WTC11 (cell line): ENCODE results near the gene LRRFIP2. TPM values are rescaled to one million over a fixed set of nuclear protein-coding genes. Genes with fewer than 3 reads are reported as not detected.

Experiments used
- ATAC-seq: fragments of 200-7000 bp; cut with Tn5 transposase; 2 replicates; pipeline ENCODE4 v1.10.0; 2021; ENCODE audit warnings: mild to moderate bottlenecking, moderate library complexity
- CTCF ChIA-PET: fragments of 300-600 bp; sonication (Branson Sonifier 250); formaldehyde crosslinking; loops from one replicate; lab custom pipeline; 2021; ENCODE audit warnings: antibody characterized with exemption; lab: Charles Lee
- POLR2A ChIA-PET: fragments of 350-600 bp; sonication (Branson Sonifier 250); formaldehyde crosslinking; loops from one replicate; lab custom pipeline; 2021; ENCODE audit warnings: antibody characterized with exemption; lab: Charles Lee
- DNase-seq: peaks from one replicate; pipeline ENCODE4 v3.0.0; 2021; ENCODE audit warnings: low spot score
- H3K27ac Mint-ChIP-seq: 2 replicates; pipeline ENCODE4 v1.8.0; 2021; ENCODE audit warnings: mixed read lengths
- H3K27me3 Mint-ChIP-seq: 2 replicates; pipeline ENCODE4 v1.8.0; 2021; ENCODE audit warnings: low read depth, mild to moderate bottlenecking, moderate library complexity, mixed read lengths
- H3K36me3 Mint-ChIP-seq: 2 replicates; pipeline ENCODE4 v1.8.0; 2021; ENCODE audit warnings: mixed read lengths
- H3K4me1 Mint-ChIP-seq: 2 replicates; pipeline ENCODE4 v1.8.0; 2022; ENCODE audit warnings: mixed read lengths
- H3K4me3 Mint-ChIP-seq: 2 replicates; pipeline ENCODE4 v1.8.0; 2021; ENCODE audit warnings: mild to moderate bottlenecking, moderate library complexity, mixed read lengths
- H3K9me3 Mint-ChIP-seq: 2 replicates; pipeline ENCODE4 v1.8.0; 2021; ENCODE audit warnings: mixed read lengths
- ATF3 ChIP-seq: sonication (generic); formaldehyde crosslinking; conservative IDR thresholded peaks from 2 replicates; pipeline ENCODE4 v1.8.1; 2022; ENCODE audit warnings: mild to moderate bottlenecking, missing genetic modification reagents
- CREB1 ChIP-seq: sonication (generic); formaldehyde crosslinking; IDR thresholded peaks from 2 replicates; pipeline ENCODE4 v1.8.0; 2023; ENCODE audit warnings: mild to moderate bottlenecking, missing genetic modification reagents
- CREM ChIP-seq: sonication (generic); formaldehyde crosslinking; IDR thresholded peaks from 2 replicates; pipeline ENCODE4 v1.8.1; 2022; ENCODE audit warnings: mild to moderate bottlenecking, missing genetic modification reagents, moderate library complexity
- ESRRA ChIP-seq: sonication (generic); formaldehyde crosslinking; IDR thresholded peaks from 2 replicates; pipeline ENCODE4 v1.8.1; 2022; ENCODE audit warnings: mild to moderate bottlenecking, missing genetic modification reagents, borderline replicate concordance
- ETV6 ChIP-seq: sonication (generic); formaldehyde crosslinking; IDR thresholded peaks from 2 replicates; pipeline ENCODE4 v1.8.1; 2022; ENCODE audit warnings: mild to moderate bottlenecking, missing genetic modification reagents
- HMGA2 ChIP-seq: fragments of 250-450 bp; sonication (Bioruptor Pico); IDR thresholded peaks from 2 replicates; pipeline ENCODE4 v1.4.0; 2021; ENCODE audit warnings: mild to moderate bottlenecking, moderate library complexity
- IRF1 ChIP-seq: sonication (generic); formaldehyde crosslinking; IDR thresholded peaks from 2 replicates; pipeline ENCODE4 v1.8.0; 2023; ENCODE audit warnings: missing genetic modification reagents
- NFYB ChIP-seq: sonication (generic); formaldehyde crosslinking; conservative IDR thresholded peaks from 2 replicates; pipeline ENCODE4 v1.8.0; 2022; ENCODE audit warnings: low read depth, missing genetic modification reagents
- PRDM15 ChIP-seq: sonication (generic); formaldehyde crosslinking; IDR thresholded peaks from 2 replicates; pipeline ENCODE4 v1.8.0; 2022; ENCODE audit warnings: missing genetic modification reagents
- SP1 ChIP-seq: sonication (generic); formaldehyde crosslinking; conservative IDR thresholded peaks from 2 replicates; pipeline ENCODE4 v1.8.1; 2022; ENCODE audit warnings: missing genetic modification reagents
- STAT6 ChIP-seq: sonication (generic); formaldehyde crosslinking; conservative IDR thresholded peaks from 2 replicates; pipeline ENCODE4 v1.8.1; 2023; ENCODE audit warnings: mild to moderate bottlenecking, low read depth, missing genetic modification reagents, moderate library complexity
- USF1 ChIP-seq: sonication (generic); formaldehyde crosslinking; IDR thresholded peaks from 2 replicates; pipeline ENCODE4 v1.8.0; 2022; ENCODE audit warnings: mild to moderate bottlenecking, missing genetic modification reagents
- USF2 ChIP-seq: sonication (generic); formaldehyde crosslinking; IDR thresholded peaks from 2 replicates; pipeline ENCODE4 v1.8.1; 2023; ENCODE audit warnings: mild to moderate bottlenecking, missing genetic modification reagents, moderate library complexity
- total RNA-seq: library from RNA; stranded (reverse); gene quantifications from 3 replicates; pipeline ENCODE4 v1.2.3, GENCODE V29; 2021

The LRRFIP2 gene
- total RNA-seq, 1 experiment from 2014 or later: 23.7 TPM

- H3K4me3 Mint-ChIP-seq: no peak overlapping the region
- TF ChIP-seq CREB1 (CRISPR knock-in tag): no peak
- TF ChIP-seq STAT6 (CRISPR knock-in tag): no peak
- TF ChIP-seq ATF3 (CRISPR knock-in tag): no peak
- no peak overlapping the region for H3K27ac Mint-ChIP-seq
- no peaks in the 10 kb centered on the region for H3K9me3 Mint-ChIP-seq
- POLR2A ChIA-PET: no interaction called here
- DNase-seq (no peak), ATAC-seq (no peak)
- no peaks in the 10 kb centered on the region for H3K4me1 Mint-ChIP-seq
- H3K36me3 Mint-ChIP-seq: peaks cover 17% of the 10 kb centered on the region
- H3K27me3 Mint-ChIP-seq: no peaks in the 10 kb centered on the region
- CTCF ChIA-PET: no interaction called here
These were observed 30.6 kb downstream of the LRRFIP2 start for GRCh38 chr3:37143821-37144220.

GRCh38 chr3:37141676-37142075 is 32.7 kb downstream of the LRRFIP2 start:
- H3K27me3 Mint-ChIP-seq: no peaks in the 10 kb centered on the region

More at GRCh38 chr3:37141676-37142075, 32.7 kb downstream of the LRRFIP2 start:
- Mint-ChIP-seq H3K27ac (no peak overlapping the region), H3K36me3 (peaks cover 12% of the 10 kb centered on the region), H3K9me3 (no peaks in the 10 kb centered on the region)
- DNase-seq (no peak), ATAC-seq (peak; percentile 43; the same call in 1 of the 2 replicates)
- CTCF ChIA-PET: interaction anchor here (1.0 kb wide), 1 partner anchor 72 kb away, joined by 3 read pairs; no protein-coding TSS in a partner anchor
- POLR2A ChIA-PET: interaction anchor here (0.7 kb wide), 1 partner anchor 60 kb away, joined by 5 read pairs; no protein-coding TSS in a partner anchor
- TF ChIP-seq SP1 (CRISPR knock-in tag): no peak
- TF ChIP-seq ESRRA: no peak
- TF ChIP-seq CREM: no peak
- TF ChIP-seq ATF3 (CRISPR knock-in tag): no peak
- TF ChIP-seq NFYB: no peak
- TF ChIP-seq ETV6 (CRISPR knock-in tag): no peak
- no peak for TF ChIP-seq USF1 (CRISPR knock-in tag)
- no peak for TF ChIP-seq USF2 (CRISPR knock-in tag)
- no peak for TF ChIP-seq PRDM15 (CRISPR knock-in tag)
- TF ChIP-seq IRF1 (CRISPR knock-in tag): no peak
- TF ChIP-seq HMGA2 (CRISPR knock-in tag): no peak
- TF ChIP-seq, all 79 proteins: peak for 0
- no peaks in the 10 kb centered on the region for H3K4me1 Mint-ChIP-seq
- no peak overlapping the region for H3K4me3 Mint-ChIP-seq
